ACHN (cell line): ENCODE results near the gene NBEA.

ENCODE experiments used
- DNase-seq: peaks from one replicate; pipeline ENCODE4 v3.0.0-alpha.2; 2015
- in situ Hi-C: cut with HindIII; loops from 2 replicates; pipeline ENCODE4 v1.10.0; 2017; ENCODE audit warnings: low sequenced_read_pairs, low pct_ligation_motif_present, low pct_unique_long_range_greater_than_20kb

NBEA gene

GRCh38 chr13:35477386-35477946 lies 535.4 kb downstream of the NBEA start:
- in situ Hi-C loops: no loop called here
- DNase-seq: no peak

GRCh38 chr13:35478271-35479037 lies 536.4 kb downstream of the NBEA start:
- no peak for DNase-seq
- in situ Hi-C loops: no loop called here

GRCh38 chr13:35479038-35479492 lies 537.0 kb downstream of the NBEA start:
- DNase-seq: no peak
- in situ Hi-C loops: no loop called here

- DNase-seq: no peak
Observed at GRCh38 chr13:35479706-35480105, 537.6 kb downstream of the NBEA start.

GRCh38 chr13:35480346-35480745 lies 538.3 kb downstream of the NBEA start:
- in situ Hi-C loops: no loop called here
- no peak for DNase-seq

More at GRCh38 chr13:35479706-35480105, 537.6 kb downstream of the NBEA start:
- in situ Hi-C loops: no loop called here

GRCh38 chr13:35481777-35482176 lies 539.7 kb downstream of the NBEA start:
- DNase-seq: no peak
- in situ Hi-C loops: no loop called here

GRCh38 chr13:35482527-35482926 lies 540.5 kb downstream of the NBEA start:
- in situ Hi-C loops: no loop called here
- DNase-seq: no peak

- no peak for DNase-seq
- in situ Hi-C loops: no loop called here
Observed at GRCh38 chr13:35483761-35484160, 541.7 kb downstream of the NBEA start.

- no peak for DNase-seq
- in situ Hi-C loops: no loop called here
Observed at GRCh38 chr13:35484384-35484783, 542.3 kb downstream of the NBEA start.

- in situ Hi-C loops: no loop called here
- no peak for DNase-seq
Observed at GRCh38 chr13:35485424-35485823, 543.4 kb downstream of the NBEA start.

GRCh38 chr13:35489050-35489449 lies 547.0 kb downstream of the NBEA start:
- no peak for DNase-seq
- in situ Hi-C loops: no loop called here

GRCh38 chr13:35496006-35496405 lies 553.9 kb downstream of the NBEA start:
- DNase-seq: no peak

GRCh38 chr13:35496761-35497386 lies 554.8 kb downstream of the NBEA start:
- no peak for DNase-seq
- in situ Hi-C loops: no loop called here

More at GRCh38 chr13:35496006-35496405, 553.9 kb downstream of the NBEA start:
- in situ Hi-C loops: no loop called here

- in situ Hi-C loops: no loop called here
- DNase-seq: no peak
Observed at GRCh38 chr13:35498231-35498630, 556.2 kb downstream of the NBEA start.

GRCh38 chr13:35499196-35499662 lies 557.2 kb downstream of the NBEA start:
- in situ Hi-C loops: no loop called here
- no peak for DNase-seq

- in situ Hi-C loops: no loop called here
- DNase-seq: no peak
Observed at GRCh38 chr13:35499676-35500075, 557.6 kb downstream of the NBEA start.

- in situ Hi-C loops: no loop called here
- no peak for DNase-seq
Observed at GRCh38 chr13:35500144-35500543, 558.1 kb downstream of the NBEA start.

GRCh38 chr13:35501661-35502235 lies 559.7 kb downstream of the NBEA start:
- in situ Hi-C loops: no loop called here
- no peak for DNase-seq

GRCh38 chr13:35502456-35502855 lies 560.4 kb downstream of the NBEA start:
- in situ Hi-C loops: no loop called here
- no peak for DNase-seq
